H9 (cell line): ENCODE measurements around the gene TEX28. TPM values are rescaled to one million over a fixed set of nuclear protein-coding genes. Genes with fewer than 3 reads are reported as not detected.

Experiments used
- DNase-seq: peaks from one replicate; pipeline ENCODE4 v3.0.0-alpha.2; 2017
- H2AFZ ChIP-seq: one replicate; pipeline ENCODE4 v1.6.1; 2013; ENCODE audit warnings: mild to moderate bottlenecking, low read length, control low read depth, moderate library complexity
- H2AK5ac ChIP-seq: 2 replicates; pipeline ENCODE4 v1.6.1; 2013; ENCODE audit warnings: low read length, control low read depth, mixed read lengths; ENCODE audit not compliant: insufficient read length
- H2BK120ac ChIP-seq: one replicate; pipeline ENCODE4 v1.6.1; 2013; ENCODE audit warnings: low read depth, mild to moderate bottlenecking, low read length, control low read depth, inconsistent platforms; ENCODE audit not compliant: poor library complexity, severe bottlenecking
- H2BK12ac ChIP-seq: 2 replicates; pipeline ENCODE4 v1.6.1; 2013; ENCODE audit warnings: low read length, control low read depth, mixed read lengths, low read depth; ENCODE audit not compliant: insufficient read length
- H2BK15ac ChIP-seq: 2 replicates; pipeline ENCODE4 v1.6.1; 2013; ENCODE audit warnings: low read depth, low read length, control low read depth
- H2BK20ac ChIP-seq: one replicate; pipeline ENCODE4 v1.6.1; 2013; ENCODE audit warnings: low read depth, mild to moderate bottlenecking, low read length, control low read depth, inconsistent platforms; ENCODE audit not compliant: poor library complexity, severe bottlenecking
- H2BK5ac ChIP-seq: 2 replicates; pipeline ENCODE4 v1.6.1; 2013; ENCODE audit warnings: low read length, control low read depth, mixed read lengths; ENCODE audit not compliant: insufficient read length
- H3K14ac ChIP-seq: 2 replicates; pipeline ENCODE4 v1.6.1; 2013; ENCODE audit warnings: low read length, control low read depth; ENCODE audit not compliant: insufficient read depth
- H3K18ac ChIP-seq: 2 replicates; pipeline ENCODE4 v1.6.1; 2013; ENCODE audit warnings: low read depth, mild to moderate bottlenecking, mixed read lengths, low read length, control low read depth; ENCODE audit not compliant: insufficient read length
- H3K23ac ChIP-seq: 2 replicates; pipeline ENCODE4 v1.6.1; 2013; ENCODE audit warnings: low read length, control low read depth, mixed read lengths, low read depth; ENCODE audit not compliant: insufficient read length
- H3K23me2 ChIP-seq: 2 replicates; pipeline ENCODE4 v1.6.1; 2013; ENCODE audit warnings: low read depth, mild to moderate bottlenecking, mixed read lengths, low read length, control low read depth; ENCODE audit not compliant: insufficient read length, poor library complexity, severe bottlenecking
- H3K27ac ChIP-seq: 2 replicates; pipeline ENCODE4 v1.5.1; 2013; ENCODE audit warnings: low read length, control low read depth, mixed read lengths, low read depth; ENCODE audit not compliant: insufficient read length
- H3K27me3 ChIP-seq: 2 replicates; pipeline ENCODE4 v1.6.1; 2013; ENCODE audit warnings: low read length, control low read depth, inconsistent platforms; ENCODE audit not compliant: insufficient read depth
- H3K4ac ChIP-seq: 2 replicates; pipeline ENCODE4 v1.6.1; 2013; ENCODE audit warnings: low read depth, mild to moderate bottlenecking, control low read depth, inconsistent platforms, low read length, moderate library complexity
- H3K4me1 ChIP-seq: 2 replicates; pipeline ENCODE4 v1.6.1; 2013; ENCODE audit warnings: low read length, control low read depth, inconsistent platforms; ENCODE audit not compliant: insufficient read depth
- H3K4me2 ChIP-seq: 2 replicates; pipeline ENCODE4 v1.6.1; 2013; ENCODE audit warnings: low read length, control low read depth, mixed read lengths; ENCODE audit not compliant: insufficient read length, insufficient read depth
- H3K56ac ChIP-seq: 2 replicates; pipeline ENCODE4 v1.6.1; 2013; ENCODE audit warnings: low read depth, mild to moderate bottlenecking, mixed read lengths, low read length, control low read depth; ENCODE audit not compliant: insufficient read length
- H3K79me1 ChIP-seq: 2 replicates; pipeline ENCODE4 v1.6.1; 2013; ENCODE audit warnings: low read depth, mild to moderate bottlenecking, moderate library complexity, low read length, control low read depth, inconsistent platforms; ENCODE audit not compliant: insufficient read depth, poor library complexity, severe bottlenecking
- H3K79me2 ChIP-seq: 2 replicates; pipeline ENCODE4 v1.6.1; 2013; ENCODE audit warnings: low read length, control low read depth, inconsistent platforms; ENCODE audit not compliant: insufficient read depth
- H3K9ac ChIP-seq: 2 replicates; pipeline ENCODE4 v1.6.1; 2013; ENCODE audit warnings: low read length, control low read depth, mixed read lengths; ENCODE audit not compliant: insufficient read length; ENCODE audit errors: extremely low read depth
- H3K9me3 ChIP-seq: one replicate; pipeline ENCODE4 v1.6.1; 2013; ENCODE audit warnings: low read depth, low read length, inconsistent platforms; ENCODE audit not compliant: control insufficient read depth
- H3T11ph ChIP-seq: one replicate; pipeline ENCODE4 v1.6.1; 2013; ENCODE audit warnings: mild to moderate bottlenecking, low read length, control low read depth, inconsistent platforms
- H4K20me1 ChIP-seq: one replicate; pipeline ENCODE4 v1.6.1; 2013; ENCODE audit not compliant: control insufficient read depth, insufficient read length, insufficient read depth
- H4K5ac ChIP-seq: 2 replicates; pipeline ENCODE4 v1.6.1; 2013; ENCODE audit warnings: low read depth, mild to moderate bottlenecking, mixed read lengths, low read length, control low read depth; ENCODE audit not compliant: insufficient read length
- H4K8ac ChIP-seq: replicated peaks from 2 replicates; pipeline ENCODE4 v1.6.1; 2013; ENCODE audit warnings: low read length, control low read depth, mixed read lengths, low read depth; ENCODE audit not compliant: insufficient read length
- H4K91ac ChIP-seq: 2 replicates; pipeline ENCODE4 v1.6.1; 2013; ENCODE audit warnings: low read depth, mild to moderate bottlenecking, moderate library complexity, mixed read lengths, low read length, control low read depth; ENCODE audit not compliant: insufficient read length
- H3K27ac Mint-ChIP-seq, 3 experiments: 2 replicates in 2 of 3; 3 replicates in 1 of 3; pipeline ENCODE4 v1.8.0; 2020 to 2021; ENCODE audit warnings: mixed read lengths in 3 of 3, mild to moderate bottlenecking in 1 of 3, moderate library complexity in 1 of 3
- H3K27me3 Mint-ChIP-seq: 2 replicates; pipeline ENCODE4 v1.8.0; 2021; ENCODE audit warnings: low read depth, mild to moderate bottlenecking, moderate library complexity, mixed read lengths
- H3K36me3 Mint-ChIP-seq, 3 experiments: 2 replicates in 2 of 3; 3 replicates in 1 of 3; pipeline ENCODE4 v1.8.0; 2020 to 2021; ENCODE audit warnings: low read depth in 3 of 3, mixed read lengths in 3 of 3; ENCODE audit not compliant: insufficient read depth in 1 of 3
- H3K4me1 Mint-ChIP-seq, 2 experiments: 2 replicates each; pipeline ENCODE4 v1.8.0; 2020; ENCODE audit warnings: mixed read lengths in 2 of 2
- H3K4me3 Mint-ChIP-seq, 2 experiments: 2 replicates in 1 of 2; 3 replicates in 1 of 2; pipeline ENCODE4 v1.8.0; 2020 to 2021; ENCODE audit warnings: mild to moderate bottlenecking in 2 of 2, mixed read lengths in 2 of 2, moderate library complexity in 1 of 2
- H3K9me3 Mint-ChIP-seq, 2 experiments: 2 replicates in 1 of 2; 3 replicates in 1 of 2; pipeline ENCODE4 v1.8.0; 2020; ENCODE audit warnings: mild to moderate bottlenecking in 2 of 2, mixed read lengths in 2 of 2, moderate library complexity in 1 of 2
- CTCF ChIP-seq: fragments of 200-600 bp; sonication (generic); conservative IDR thresholded peaks from 3 replicates; pipeline ENCODE4 v1.8.0; 2021; ENCODE audit warnings: antibody characterized with exemption, mild to moderate bottlenecking
- WGBS: extraction: QIAGEN DNeasy Blood & Tissue Kit; methylation state at CpG from one replicate; pipeline ENCODE4 v1.1.7; 2013; ENCODE audit warnings: missing lambda C conversion rate, low lambda C conversion rate, mixed read lengths; ENCODE audit not compliant: insufficient read length; ENCODE audit errors: extremely low coverage; 5-methylcytosine and 5-hydroxymethylcytosine counted together
- total RNA-seq: library from RNA; stranded (reverse); gene quantifications from 2 replicates; pipeline ENCODE4 v1.2.1, GENCODE V29; 2021

Gene TEX28
- total RNA-seq, 1 experiment from 2014 or later: not detected

DNA sequence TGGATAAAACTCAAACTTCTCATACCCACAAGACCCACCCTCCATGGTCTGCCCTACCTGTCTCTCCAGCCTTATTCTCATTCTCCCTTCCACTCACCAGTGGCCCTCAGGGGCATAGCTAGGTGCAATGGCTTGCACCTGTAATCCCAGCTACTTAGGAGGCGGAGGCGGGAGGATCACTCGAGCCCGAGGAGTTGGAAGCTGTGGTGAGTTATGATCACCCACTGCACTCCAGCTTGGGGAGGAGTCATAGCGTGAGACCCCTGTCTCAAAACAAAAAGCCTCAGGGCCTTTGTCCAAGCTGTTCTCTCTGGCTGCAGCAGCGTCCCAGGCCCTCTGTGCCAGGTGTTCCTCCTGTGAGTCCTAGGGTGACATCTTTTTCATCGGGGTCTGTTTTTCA is 17.2 kb upstream of the TEX28 start:
- no peak overlapping the region for H3K27ac Mint-ChIP-seq
- H2BK20ac ChIP-seq: no peak overlapping the region
- no peak overlapping the region for H3K4me3 Mint-ChIP-seq
- H3K4me1 Mint-ChIP-seq: peaks cover 2 to 4% of the 10 kb centered on the region in 2 experiments; a peak in 3 of 4 replicates
- H4K5ac ChIP-seq: no peak overlapping the region
- no peak for TF ChIP-seq CTCF
- H3K27ac ChIP-seq: no peak overlapping the region
- H2BK12ac ChIP-seq: no peak overlapping the region
- H4K20me1 ChIP-seq: no peaks in the 10 kb centered on the region
- H2BK5ac ChIP-seq: no peak overlapping the region
- no peaks in the 10 kb centered on the region for H3K4me1 ChIP-seq
- no peaks in the 10 kb centered on the region for H3K23me2 ChIP-seq
- no peak overlapping the region for H2BK120ac ChIP-seq
- peaks cover 79 to 83% of the 10 kb centered on the region in 2 experiments for H3K9me3 Mint-ChIP-seq
- H3K79me2 ChIP-seq: no peaks in the 10 kb centered on the region
- no peak overlapping the region for H2BK15ac ChIP-seq
- no peak overlapping the region for H3K9ac ChIP-seq
- H3K79me1 ChIP-seq: no peaks in the 10 kb centered on the region
- H3K36me3 Mint-ChIP-seq: peaks cover 0 to 4% (median 0%) of the 10 kb centered on the region in 3 experiments; a peak in 4 of 7 replicates
- no peak overlapping the region for H4K91ac ChIP-seq
- H3K23ac ChIP-seq: no peak overlapping the region
- H3K4me2 ChIP-seq: no peak overlapping the region
- H3K4ac ChIP-seq: no peak overlapping the region
- H2AK5ac ChIP-seq: no peak overlapping the region
- H3K18ac ChIP-seq: no peak overlapping the region
- no peaks in the 10 kb centered on the region for H3K27me3 ChIP-seq
- no peak overlapping the region for H3T11ph ChIP-seq
- H3K14ac ChIP-seq: no peak overlapping the region
- peaks cover 20% of the 10 kb centered on the region for H3K27me3 Mint-ChIP-seq
- H4K8ac ChIP-seq: no peak overlapping the region
- WGBS: no CpG with 5 or more reads among the region's 7 CpGs
- no peak overlapping the region for H3K56ac ChIP-seq
- no peak overlapping the region for H2AFZ ChIP-seq
- DNase-seq: no peak
- H3K9me3 ChIP-seq: peaks cover 65% of the 10 kb centered on the region
